Measurements from ENCODE around the gene SMARCA2.

DNA sequence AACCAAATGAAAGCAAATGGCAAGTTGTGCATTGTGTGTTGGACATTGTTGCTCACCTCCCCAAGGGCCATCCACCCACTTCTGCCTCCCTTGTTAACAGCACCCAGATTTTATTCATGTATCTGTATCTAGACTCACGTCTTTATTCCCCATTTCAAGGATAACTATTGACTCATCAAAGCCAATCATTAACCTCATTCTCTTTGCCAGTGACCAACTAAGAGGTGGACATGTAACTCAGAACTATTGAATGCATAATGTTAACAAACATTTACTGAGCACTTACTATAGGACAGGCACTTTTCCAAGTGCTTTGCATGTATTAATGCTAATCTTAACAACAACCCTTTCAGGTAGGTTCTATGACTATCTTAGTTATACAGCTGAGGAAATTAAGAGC, 45.2 kb upstream of the SMARCA2 start:
- TF ChIP-seq ZNF561 (CRISPR knock-in tag; conservative IDR thresholded peaks at IDR 0.05) (no peak), FOXJ3 (CRISPR knock-in tag; IDR thresholded peaks at IDR 0.05) (no peak), FOXK2 (conservative IDR thresholded peaks at IDR 0.05 in 1 of 2, IDR thresholded peaks at IDR 0.05 in 1 of 2; ENCODE audit: low read depth in 2 of 2) (no peak), ZFP36 (IDR thresholded peaks at IDR 0.05; ENCODE audit: low read depth, low read length, partially characterized antibody) (no peak), BHLHE40 (IDR thresholded peaks at IDR 0.05; ENCODE audit: low read length) (no peak), SIN3A (IDR thresholded peaks at IDR 0.05; ENCODE audit: borderline replicate concordance in 2 of 2, control insufficient read depth in 1 of 2, low read depth in 2 of 2, low read length in 2 of 2) (no peak)
- TF ChIP-seq, protein P1, sequence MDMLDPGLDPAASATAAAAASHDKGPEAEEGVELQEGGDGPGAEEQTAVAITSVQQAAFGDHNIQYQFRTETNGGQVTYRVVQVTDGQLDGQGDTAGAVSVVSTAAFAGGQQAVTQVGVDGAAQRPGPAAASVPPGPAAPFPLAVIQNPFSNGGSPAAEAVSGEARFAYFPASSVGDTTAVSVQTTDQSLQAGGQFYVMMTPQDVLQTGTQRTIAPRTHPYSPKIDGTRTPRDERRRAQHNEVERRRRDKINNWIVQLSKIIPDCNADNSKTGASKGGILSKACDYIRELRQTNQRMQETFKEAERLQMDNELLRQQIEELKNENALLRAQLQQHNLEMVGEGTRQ (CRISPR knock-in tag; IDR thresholded peaks at IDR 0.05), result no peak
- TF ChIP-seq, protein P2, sequence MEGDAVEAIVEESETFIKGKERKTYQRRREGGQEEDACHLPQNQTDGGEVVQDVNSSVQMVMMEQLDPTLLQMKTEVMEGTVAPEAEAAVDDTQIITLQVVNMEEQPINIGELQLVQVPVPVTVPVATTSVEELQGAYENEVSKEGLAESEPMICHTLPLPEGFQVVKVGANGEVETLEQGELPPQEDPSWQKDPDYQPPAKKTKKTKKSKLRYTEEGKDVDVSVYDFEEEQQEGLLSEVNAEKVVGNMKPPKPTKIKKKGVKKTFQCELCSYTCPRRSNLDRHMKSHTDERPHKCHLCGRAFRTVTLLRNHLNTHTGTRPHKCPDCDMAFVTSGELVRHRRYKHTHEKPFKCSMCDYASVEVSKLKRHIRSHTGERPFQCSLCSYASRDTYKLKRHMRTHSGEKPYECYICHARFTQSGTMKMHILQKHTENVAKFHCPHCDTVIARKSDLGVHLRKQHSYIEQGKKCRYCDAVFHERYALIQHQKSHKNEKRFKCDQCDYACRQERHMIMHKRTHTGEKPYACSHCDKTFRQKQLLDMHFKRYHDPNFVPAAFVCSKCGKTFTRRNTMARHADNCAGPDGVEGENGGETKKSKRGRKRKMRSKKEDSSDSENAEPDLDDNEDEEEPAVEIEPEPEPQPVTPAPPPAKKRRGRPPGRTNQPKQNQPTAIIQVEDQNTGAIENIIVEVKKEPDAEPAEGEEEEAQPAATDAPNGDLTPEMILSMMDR (IDR thresholded peaks at IDR 0.05 in 2 of 3, conservative IDR thresholded peaks at IDR 0.05 in 1 of 3; ENCODE audit: insufficient read depth in 2 of 3, low read depth in 1 of 3, low read length in 3 of 3), result no peak

All from K562 (cell line).